Spleen (tissue), 7 donors: ENCODE measurements around the gene ATP6V0C.
"Not testable (repeated sequence)": the region's sequence is repeated elsewhere in the genome, so short reads cannot be mapped to it uniquely, and the experiment has no call there.

Source experiments
- CTCF ChIP-seq, 11 experiments: fragments of 200-600 bp in 7 of 11; fragments of 450-650 bp in 4 of 11; sonication (generic) in 4 of 11; IDR thresholded peaks in 8 of 11; conservative IDR thresholded peaks in 3 of 11; 1 replicate in 7 of 11; 2 replicates in 4 of 11; pipeline versions ENCODE4 v1.4.0 to v1.8.0; 2016 to 2021; ENCODE audit warnings: antibody characterized with exemption in 11 of 11, inconsistent platforms in 4 of 11, mild to moderate bottlenecking in 1 of 11
- POLR2A ChIP-seq, 3 donors: fragments of 450-650 bp; IDR thresholded peaks; one replicate each; pipeline ENCODE4 v1.5.1; 2017; ENCODE audit warnings: antibody characterized with exemption in 3 of 3, mild to moderate bottlenecking in 1 of 3
- POLR2AphosphoS5 ChIP-seq, 3 donors: sonication (generic); formaldehyde crosslinking; IDR thresholded peaks; one replicate each; pipeline ENCODE4 v1.5.1; 2017; ENCODE audit warnings: antibody characterized with exemption in 3 of 3
- donor health status: DM: no; HTN: no; CAD: no; lungs with moderate emphysema.
- donor health status: DM: no; HTN: no; CAD: no.
- donor health status: DM: no; HTN: no; CAD: no.

DNA sequence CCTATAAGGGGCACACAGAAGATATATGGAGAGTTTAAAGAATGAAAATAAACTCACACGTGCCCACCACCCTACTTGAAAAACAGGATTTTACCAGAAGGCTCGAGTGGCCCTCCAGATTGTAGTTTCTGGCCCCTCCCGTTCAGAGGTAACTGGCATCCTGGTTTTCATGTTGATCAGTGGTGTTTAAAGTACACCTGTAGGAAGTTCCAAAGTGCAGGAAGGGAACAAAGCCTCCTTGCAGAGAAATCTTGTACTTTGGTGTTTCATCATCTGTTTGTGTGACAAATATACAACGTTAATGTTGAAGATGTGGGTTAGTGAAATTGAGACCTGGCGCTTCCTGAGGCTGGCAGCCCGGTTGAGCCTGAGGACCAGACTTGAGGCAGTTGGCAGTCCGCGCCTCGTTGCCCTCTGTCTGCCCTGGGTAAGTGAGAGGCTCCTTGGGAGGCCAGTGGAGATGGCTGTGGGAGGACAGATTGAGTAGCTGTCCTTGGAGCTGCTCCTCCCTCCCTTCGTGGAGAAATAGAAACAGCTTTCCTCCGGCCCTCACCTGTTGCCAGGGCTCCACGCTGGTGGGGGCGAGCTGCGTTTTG lies 36.6 kb downstream of the ATP6V0C start:
- TF ChIP-seq CTCF (IDR thresholded peaks at IDR 0.05 in 8 of 11, conservative IDR thresholded peaks at IDR 0.05 in 3 of 11); POLR2AphosphoS5 (IDR thresholded peaks at IDR 0.05); POLR2A (IDR thresholded peaks at IDR 0.05): not testable (repeated sequence)
